ENCODE measurements around the gene BCAS3.

BCAS3 gene

DNA sequence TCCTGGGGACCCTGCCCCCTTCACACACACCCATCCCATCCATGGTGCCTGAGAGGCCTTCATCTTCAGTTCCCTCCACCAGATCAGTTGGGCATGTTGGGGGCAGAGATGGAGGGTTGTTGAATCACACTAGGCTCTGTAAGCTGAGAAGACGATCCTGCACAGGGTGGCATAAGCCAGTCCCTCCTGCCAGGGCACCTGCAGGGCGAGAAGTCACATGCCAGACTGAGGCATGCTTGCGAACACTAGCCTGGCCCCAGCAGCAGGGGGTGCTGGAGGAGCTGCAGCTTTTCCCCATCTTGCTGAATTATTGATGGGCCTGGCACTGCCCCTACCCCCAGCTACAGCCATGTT is 715.9 kb downstream of the BCAS3 start:
- TF ChIP-seq ZNF384 (IDR thresholded peaks at IDR 0.05) (no peak), SUZ12 (IDR thresholded peaks at IDR 0.05) (no peak), BHLHE40 (IDR thresholded peaks at IDR 0.05; ENCODE audit: borderline replicate concordance) (no peak), LEF1 (IDR thresholded peaks at IDR 0.05; ENCODE audit: borderline replicate concordance) (no peak), TARDBP (IDR thresholded peaks at IDR 0.05) (no peak), PKNOX1 (IDR thresholded peaks at IDR 0.05) (no peak), L3MBTL2 (conservative IDR thresholded peaks at IDR 0.05) (no peak), NFRKB (IDR thresholded peaks at IDR 0.05) (no peak), FOXM1 (IDR thresholded peaks at IDR 0.05; ENCODE audit: borderline replicate concordance) (no peak), SP1 (IDR thresholded peaks at IDR 0.05) (no peak), HDGF (IDR thresholded peaks at IDR 0.05; ENCODE audit: borderline replicate concordance) (no peak), FOXA1 (IDR thresholded peaks at IDR 0.05) (no peak), CTBP1 (IDR thresholded peaks at IDR 0.05; ENCODE audit: borderline replicate concordance) (no peak), ARNT (IDR thresholded peaks at IDR 0.05) (no peak), ELF4 (IDR thresholded peaks at IDR 0.05) (no peak)
- ChIA-PET POLR2A (no interaction called here), CTCF (interaction anchor here (1.0 to 1.2 kb wide), 4 partner anchors 16 to 673 kb away, joined by 3 to 4 read pairs (median 4); no protein-coding TSS in a partner anchor)
- no peak for DNase-seq (ENCODE audit: extremely low spot score)

GRCh38 chr17:61393904-61394629 is 716.4 kb downstream of the BCAS3 start:
- CTCF ChIA-PET: interaction anchor here (0.5 to 1.2 kb wide), 6 partner anchors 8 to 673 kb away, joined by 3 to 5 read pairs (median 4); no protein-coding TSS in a partner anchor
- POLR2A ChIA-PET: no interaction called here
- TF ChIP-seq LEF1 (IDR thresholded peaks at IDR 0.05; ENCODE audit: borderline replicate concordance) (no peak), ARNT (IDR thresholded peaks at IDR 0.05) (no peak), ELF4 (IDR thresholded peaks at IDR 0.05) (no peak), FOXM1 (IDR thresholded peaks at IDR 0.05; ENCODE audit: borderline replicate concordance) (no peak), BHLHE40 (IDR thresholded peaks at IDR 0.05; ENCODE audit: borderline replicate concordance) (no peak), L3MBTL2 (conservative IDR thresholded peaks at IDR 0.05) (no peak), CTBP1 (IDR thresholded peaks at IDR 0.05; ENCODE audit: borderline replicate concordance) (no peak), ZNF384 (IDR thresholded peaks at IDR 0.05) (no peak), SP1 (IDR thresholded peaks at IDR 0.05) (no peak)
- no peak for DNase-seq (ENCODE audit: extremely low spot score)

GRCh38 chr17:61394630-61395408 is 717.2 kb downstream of the BCAS3 start:
- DNase-seq (ENCODE audit: extremely low spot score): no peak
- no peak for TF ChIP-seq ELF4 (IDR thresholded peaks at IDR 0.05)
- TF ChIP-seq FOXK2 (IDR thresholded peaks at IDR 0.05): no peak
- TF ChIP-seq L3MBTL2 (conservative IDR thresholded peaks at IDR 0.05): no peak
- no peak for TF ChIP-seq SUZ12 (IDR thresholded peaks at IDR 0.05)
- TF ChIP-seq SP1 (IDR thresholded peaks at IDR 0.05): no peak
- TF ChIP-seq FOXA1 (IDR thresholded peaks at IDR 0.05): no peak
- TF ChIP-seq BHLHE40 (IDR thresholded peaks at IDR 0.05; ENCODE audit: borderline replicate concordance): no peak
- TF ChIP-seq CTBP1 (IDR thresholded peaks at IDR 0.05; ENCODE audit: borderline replicate concordance): no peak
- TF ChIP-seq NFRKB (IDR thresholded peaks at IDR 0.05): no peak
- no peak for TF ChIP-seq HDGF (IDR thresholded peaks at IDR 0.05; ENCODE audit: borderline replicate concordance)
- no peak for TF ChIP-seq PKNOX1 (IDR thresholded peaks at IDR 0.05)
- TF ChIP-seq LEF1 (IDR thresholded peaks at IDR 0.05; ENCODE audit: borderline replicate concordance): no peak
- TF ChIP-seq ARNT (IDR thresholded peaks at IDR 0.05): no peak
- TF ChIP-seq TARDBP (IDR thresholded peaks at IDR 0.05): no peak
- no peak for TF ChIP-seq ZNF384 (IDR thresholded peaks at IDR 0.05)
- TF ChIP-seq FOXM1 (IDR thresholded peaks at IDR 0.05; ENCODE audit: borderline replicate concordance): no peak
- ChIA-PET CTCF (interaction anchor here (0.5 to 1.1 kb wide), 5 partner anchors 9 to 674 kb away, joined by 3 to 5 read pairs (median 4); no protein-coding TSS in a partner anchor), POLR2A (no interaction called here)

DNA sequence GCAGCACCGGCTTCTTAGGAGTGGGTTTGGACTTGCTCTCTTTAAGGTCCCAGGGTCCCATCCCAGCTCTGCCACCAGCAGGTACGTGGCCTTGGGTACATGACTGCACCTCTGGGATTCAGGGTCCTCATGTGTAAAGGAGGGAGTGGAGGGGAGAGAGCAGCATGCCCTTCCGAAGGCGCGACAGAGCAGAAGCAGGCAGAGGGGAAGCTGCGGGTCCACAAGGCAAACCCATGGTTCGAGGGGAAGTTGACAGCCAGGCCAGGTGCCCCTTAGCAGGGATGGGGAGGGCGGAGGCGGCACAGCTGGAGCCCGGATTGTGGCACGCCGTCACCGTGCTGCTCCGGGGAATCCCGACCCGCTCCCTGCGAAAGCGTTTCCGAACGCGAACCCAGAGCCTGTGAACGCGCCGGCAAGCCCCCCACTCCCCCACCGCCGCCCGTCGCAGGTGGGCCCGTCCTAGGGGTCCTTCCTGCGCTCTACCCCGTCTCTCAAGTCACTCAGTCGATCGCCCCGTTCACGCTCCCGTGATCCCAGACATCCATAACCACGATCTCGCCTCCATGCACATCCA is 717.8 kb downstream of the BCAS3 start:
- POLR2A ChIA-PET: no interaction called here
- TF ChIP-seq BHLHE40 (IDR thresholded peaks at IDR 0.05; ENCODE audit: borderline replicate concordance) (no peak), CTBP1 (IDR thresholded peaks at IDR 0.05; ENCODE audit: borderline replicate concordance) (no peak), SUZ12 (IDR thresholded peaks at IDR 0.05) (no peak), FOXA1 (IDR thresholded peaks at IDR 0.05) (no peak)
- no peak for DNase-seq (ENCODE audit: extremely low spot score)
- CTCF ChIA-PET: no interaction called here

DNA sequence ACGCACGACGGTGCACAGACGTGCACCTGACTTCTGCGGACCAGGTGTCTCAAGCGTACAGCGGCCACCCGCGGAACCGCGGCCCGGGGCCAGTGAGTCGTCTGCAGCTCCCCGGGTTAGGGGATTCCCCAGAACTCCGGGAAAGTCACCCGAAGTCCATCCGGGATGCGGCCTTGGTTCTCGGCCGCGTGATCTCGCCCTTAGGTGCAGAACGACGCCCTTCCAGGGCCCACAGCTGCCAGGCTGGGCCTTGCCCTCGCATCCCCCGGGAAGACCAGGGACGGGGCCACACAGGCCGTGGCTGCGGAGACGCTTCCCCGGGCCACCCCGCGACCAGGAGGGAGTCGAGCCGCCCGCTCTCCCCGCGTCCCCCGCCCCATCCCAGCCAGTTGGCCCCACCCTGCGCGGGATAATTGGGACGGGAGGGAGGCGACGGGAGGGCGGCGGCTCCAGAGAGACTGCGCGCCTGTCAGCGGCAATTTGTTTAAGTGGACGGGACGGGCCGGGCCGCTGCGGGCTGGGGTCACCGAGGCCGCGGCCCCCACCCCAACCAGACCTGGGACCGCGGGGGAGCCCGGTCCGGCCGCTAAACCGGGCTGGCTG is 718.4 kb downstream of the BCAS3 start:
- no peak for DNase-seq (ENCODE audit: extremely low spot score)
- ChIA-PET POLR2A (no interaction called here), CTCF (no interaction called here)
- TF ChIP-seq HDGF (IDR thresholded peaks at IDR 0.05; ENCODE audit: borderline replicate concordance) (no peak), LEF1 (IDR thresholded peaks at IDR 0.05; ENCODE audit: borderline replicate concordance) (no peak), BHLHE40 (IDR thresholded peaks at IDR 0.05; ENCODE audit: borderline replicate concordance) (no peak), CTBP1 (IDR thresholded peaks at IDR 0.05; ENCODE audit: borderline replicate concordance) (no peak), ARNT (IDR thresholded peaks at IDR 0.05) (no peak), NFRKB (IDR thresholded peaks at IDR 0.05) (no peak), ELF4 (IDR thresholded peaks at IDR 0.05) (no peak), FOXA1 (IDR thresholded peaks at IDR 0.05) (no peak), ZNF384 (IDR thresholded peaks at IDR 0.05) (no peak), SUZ12 (IDR thresholded peaks at IDR 0.05) (no peak), FOXK2 (IDR thresholded peaks at IDR 0.05) (no peak)
